HG03175 (cell line): ENCODE results near the gene COX8A.
"Not testable (repeated sequence)": the region's sequence is repeated elsewhere in the genome, so short reads cannot be mapped to it uniquely, and the experiment has no call there.

ENCODE experiments used
- ATAC-seq: cut with Tn5 transposase; IDR thresholded peaks from one replicate; pipeline ENCODE4 v1.9.1; 2021; ENCODE audit warnings: mild to moderate bottlenecking, moderate library complexity; ENCODE audit not compliant: unreplicated experiment

The COX8A gene

GRCh38 chr11:63966444-63966843 lies 8.0 kb upstream of the COX8A start:
- ATAC-seq: no peak

- no peak for ATAC-seq
Measured at GRCh38 chr11:63969461-63969860, 5.0 kb upstream of the COX8A start.

GRCh38 chr11:63970902-63971301 lies 3.5 kb upstream of the COX8A start:
- ATAC-seq: no peak

- not testable (repeated sequence) for ATAC-seq
Measured at GRCh38 chr11:63973912-63974258, 535 bp upstream of the COX8A start.

GRCh38 chr11:63978551-63979239 lies 4.3 kb downstream of the COX8A start:
- no peak for ATAC-seq

GRCh38 chr11:63979426-63979825 lies 5.0 kb downstream of the COX8A start:
- ATAC-seq: no peak

- ATAC-seq: peak; percentile 53
Measured at GRCh38 chr11:63985812-63986155, 11.4 kb downstream of the COX8A start.

- peak; percentile 91 for ATAC-seq
Measured at GRCh38 chr11:63986156-63986931, 11.9 kb downstream of the COX8A start, which contains the start of gene OTUB1. OTUB1 (plus strand) TSS chr11:63986438; CDS start chr11:63986457, 19 bp downstream.

- ATAC-seq: no peak
Measured at GRCh38 chr11:63986932-63987513, 12.6 kb downstream of the COX8A start.

GRCh38 chr11:63991558-63991957 lies 17.1 kb downstream of the COX8A start:
- ATAC-seq: no peak

GRCh38 chr11:63993100-63993499 lies 18.7 kb downstream of the COX8A start:
- no peak for ATAC-seq

GRCh38 chr11:63993993-63994392 lies 19.6 kb downstream of the COX8A start:
- no peak for ATAC-seq

GRCh38 chr11:63996512-63996911 lies 22.1 kb downstream of the COX8A start:
- no peak for ATAC-seq

- no peak for ATAC-seq
Measured at GRCh38 chr11:63997104-63997700, 22.8 kb downstream of the COX8A start.

GRCh38 chr11:63997801-63998337 lies 23.4 kb downstream of the COX8A start:
- no peak for ATAC-seq

- ATAC-seq: no peak
Measured at GRCh38 chr11:63998558-63999348, 24.3 kb downstream of the COX8A start.

GRCh38 chr11:63999349-64000025 lies 25.1 kb downstream of the COX8A start:
- no peak for ATAC-seq

GRCh38 chr11:64000026-64000739 lies 25.8 kb downstream of the COX8A start:
- ATAC-seq: peak; percentile 65

- ATAC-seq: peak; percentile 8
Measured at GRCh38 chr11:64000740-64001483, 26.5 kb downstream of the COX8A start.
